ENCODE data around the gene IGLL5. TPM values are rescaled to one million over a fixed set of nuclear protein-coding genes. Genes with fewer than 3 reads are reported as not detected.
"Not testable (repeated sequence)": the region's sequence is repeated elsewhere in the genome, so short reads cannot be mapped to it uniquely, and the experiment has no call there.

IGLL5 gene
- total RNA-seq, 2 donors from 2014 or later: 0.59 to 1.4 TPM

DNA sequence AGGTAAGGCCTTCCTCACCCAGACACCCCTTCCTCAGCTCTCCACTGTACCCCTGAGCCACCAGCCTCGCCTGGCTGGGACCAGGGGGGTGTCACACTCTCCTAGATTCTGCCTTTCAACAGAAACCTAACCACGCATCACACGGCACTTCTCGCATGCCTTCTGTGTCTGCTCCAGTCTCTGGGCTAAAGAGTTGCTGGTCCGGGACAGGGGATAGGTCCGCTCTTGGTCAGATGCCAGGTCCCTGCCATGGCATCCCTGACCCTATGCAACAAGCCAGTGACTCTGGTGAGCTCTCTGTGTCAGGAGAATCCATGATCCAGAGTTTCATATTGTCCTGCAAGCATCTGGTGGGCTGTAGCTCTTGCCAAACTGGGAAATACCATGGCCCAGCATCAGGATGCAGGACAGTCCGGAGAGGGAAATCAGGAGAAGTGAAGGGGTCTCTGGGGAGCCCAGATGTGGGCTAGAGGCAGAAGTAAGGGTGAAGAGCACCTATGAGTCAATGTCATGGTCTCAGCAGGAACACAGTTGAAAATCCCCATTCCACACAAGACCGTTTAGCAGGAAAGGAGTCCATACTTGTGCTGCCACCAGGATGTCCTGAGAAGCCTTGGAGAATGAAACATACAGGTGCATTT, 14.1 kb downstream of the IGLL5 start:
- no peak overlapping the region for H3K4me3 ChIP-seq
- H3K36me3 ChIP-seq: no peaks in the 10 kb centered on the region
- no peaks in the 10 kb centered on the region for H3K27me3 ChIP-seq
- TF ChIP-seq, protein P1, sequence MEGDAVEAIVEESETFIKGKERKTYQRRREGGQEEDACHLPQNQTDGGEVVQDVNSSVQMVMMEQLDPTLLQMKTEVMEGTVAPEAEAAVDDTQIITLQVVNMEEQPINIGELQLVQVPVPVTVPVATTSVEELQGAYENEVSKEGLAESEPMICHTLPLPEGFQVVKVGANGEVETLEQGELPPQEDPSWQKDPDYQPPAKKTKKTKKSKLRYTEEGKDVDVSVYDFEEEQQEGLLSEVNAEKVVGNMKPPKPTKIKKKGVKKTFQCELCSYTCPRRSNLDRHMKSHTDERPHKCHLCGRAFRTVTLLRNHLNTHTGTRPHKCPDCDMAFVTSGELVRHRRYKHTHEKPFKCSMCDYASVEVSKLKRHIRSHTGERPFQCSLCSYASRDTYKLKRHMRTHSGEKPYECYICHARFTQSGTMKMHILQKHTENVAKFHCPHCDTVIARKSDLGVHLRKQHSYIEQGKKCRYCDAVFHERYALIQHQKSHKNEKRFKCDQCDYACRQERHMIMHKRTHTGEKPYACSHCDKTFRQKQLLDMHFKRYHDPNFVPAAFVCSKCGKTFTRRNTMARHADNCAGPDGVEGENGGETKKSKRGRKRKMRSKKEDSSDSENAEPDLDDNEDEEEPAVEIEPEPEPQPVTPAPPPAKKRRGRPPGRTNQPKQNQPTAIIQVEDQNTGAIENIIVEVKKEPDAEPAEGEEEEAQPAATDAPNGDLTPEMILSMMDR (IDR thresholded peaks at IDR 0.05): no peak
- no peaks in the 10 kb centered on the region for H3K4me1 ChIP-seq
- no peak overlapping the region for H3K27ac ChIP-seq
- no peaks in the 10 kb centered on the region for H3K9me3 ChIP-seq
- no peak for DNase-seq (ENCODE audit: low spot score)

DNA sequence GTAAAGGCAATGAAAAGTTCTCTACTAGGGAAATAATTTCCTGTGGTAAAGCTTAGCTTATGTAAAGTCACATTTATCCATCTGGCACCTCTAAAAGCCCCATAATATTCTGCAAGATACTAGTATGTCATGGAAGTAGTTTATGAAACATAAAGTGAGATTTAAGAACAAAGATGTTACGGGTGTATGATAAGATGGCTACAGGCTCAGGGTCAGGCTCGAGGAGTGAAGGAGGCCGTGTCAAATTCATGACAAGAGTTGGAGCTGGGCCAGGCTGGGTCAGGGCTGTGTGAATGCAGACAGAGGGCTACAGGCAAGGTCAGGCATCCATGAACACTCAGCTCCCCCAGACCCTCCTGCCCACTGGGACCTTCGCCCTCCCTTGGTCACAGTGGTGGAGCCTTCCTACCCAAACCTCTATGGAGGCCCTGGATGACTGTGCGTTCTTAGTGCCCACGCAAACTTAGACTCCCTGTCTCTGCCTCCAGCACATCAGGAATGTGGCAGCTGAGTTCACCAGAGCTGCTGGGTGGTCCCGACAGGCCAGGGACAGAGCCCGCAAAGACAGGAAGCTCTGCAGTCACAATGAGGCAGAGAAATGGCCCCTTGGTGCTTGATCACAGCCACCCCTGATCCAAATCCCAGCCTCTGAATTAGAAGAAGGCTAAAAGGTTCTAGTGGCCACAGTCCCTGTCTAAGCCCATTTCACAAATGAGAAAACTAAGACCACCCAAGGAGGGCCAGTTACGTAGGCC, 14.8 kb downstream of the IGLL5 start:
- Histone ChIP-seq H3K27me3 (no peaks in the 10 kb centered on the region), H3K27ac (no peak overlapping the region), H3K4me1 (no peaks in the 10 kb centered on the region), H3K4me3 (no peak overlapping the region), H3K9me3 (no peaks in the 10 kb centered on the region), H3K36me3 (no peaks in the 10 kb centered on the region)
- TF ChIP-seq, protein P1 (IDR thresholded peaks at IDR 0.05): no peak
- DNase-seq (ENCODE audit: low spot score): no peak

DNA sequence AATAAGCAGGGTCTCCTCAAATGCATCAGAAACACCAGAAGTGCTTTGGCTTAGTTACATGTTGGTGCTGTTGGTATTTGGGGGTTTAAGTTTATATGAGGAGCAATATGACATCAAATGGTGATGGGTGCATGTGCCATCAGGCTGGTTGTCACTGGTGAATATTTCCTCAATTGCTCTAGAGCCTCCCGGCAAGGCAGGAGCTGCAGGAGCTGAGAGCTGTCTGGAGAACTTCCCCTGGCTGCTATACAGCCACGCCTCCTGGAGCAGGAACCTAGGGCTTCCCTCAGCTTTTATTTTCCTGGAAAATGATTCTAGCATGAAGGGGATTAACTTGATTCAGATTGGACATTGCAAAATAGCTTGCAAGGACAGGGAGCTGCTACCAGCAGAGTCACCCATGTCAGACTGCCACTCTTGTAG, 15.8 kb downstream of the IGLL5 start:
- Histone ChIP-seq H3K27me3 (no peaks in the 10 kb centered on the region), H3K4me1 (no peaks in the 10 kb centered on the region), H3K27ac (no peak overlapping the region), H3K4me3 (no peak overlapping the region), H3K36me3 (no peaks in the 10 kb centered on the region), H3K9me3 (no peaks in the 10 kb centered on the region)
- TF ChIP-seq, protein P1 (IDR thresholded peaks at IDR 0.05): no peak
- no peak for DNase-seq (ENCODE audit: low spot score)

- not testable (repeated sequence) for H3K27ac ChIP-seq; H3K9me3 ChIP-seq; H3K27me3 ChIP-seq; DNase-seq (ENCODE audit: low spot score); H3K4me3 ChIP-seq; H3K4me1 ChIP-seq; H3K36me3 ChIP-seq
Observed at GRCh38 chr22:22903781-22904192, 16.2 kb downstream of the IGLL5 start.

DNA sequence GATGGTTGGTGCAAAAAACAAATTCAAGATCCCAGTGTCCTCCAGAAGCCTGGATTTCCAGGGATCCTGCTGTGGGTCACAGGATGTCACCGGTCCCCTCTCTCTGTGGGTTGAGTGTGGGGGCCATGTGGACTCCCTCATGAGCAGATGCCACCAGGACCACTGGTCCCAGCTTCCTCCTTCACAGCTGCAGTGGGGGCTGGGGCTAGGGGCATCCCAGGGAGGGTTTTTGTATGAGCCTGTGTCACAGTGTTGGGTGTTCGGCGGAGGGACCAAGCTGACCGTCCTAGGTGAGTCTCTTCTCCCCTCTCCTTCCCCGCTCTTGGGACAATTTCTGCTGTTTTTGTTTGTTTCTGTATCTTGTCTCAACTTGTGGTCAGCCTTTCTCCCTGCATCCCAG, 17.1 kb downstream of the IGLL5 start:
- not testable (repeated sequence) for H3K9me3 ChIP-seq; H3K4me3 ChIP-seq; DNase-seq (ENCODE audit: low spot score); H3K36me3 ChIP-seq; H3K27me3 ChIP-seq; H3K27ac ChIP-seq; H3K4me1 ChIP-seq

DNA sequence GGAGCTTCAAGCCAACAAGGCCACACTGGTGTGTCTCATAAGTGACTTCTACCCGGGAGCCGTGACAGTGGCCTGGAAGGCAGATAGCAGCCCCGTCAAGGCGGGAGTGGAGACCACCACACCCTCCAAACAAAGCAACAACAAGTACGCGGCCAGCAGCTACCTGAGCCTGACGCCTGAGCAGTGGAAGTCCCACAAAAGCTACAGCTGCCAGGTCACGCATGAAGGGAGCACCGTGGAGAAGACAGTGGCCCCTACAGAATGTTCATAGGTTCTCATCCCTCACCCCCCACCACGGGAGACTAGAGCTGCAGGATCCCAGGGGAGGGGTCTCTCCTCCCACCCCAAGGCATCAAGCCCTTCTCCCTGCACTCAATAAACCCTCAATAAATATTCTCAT, 18.8 kb downstream of the IGLL5 start:
- H3K27me3 ChIP-seq; H3K9me3 ChIP-seq; H3K4me3 ChIP-seq; H3K27ac ChIP-seq; H3K36me3 ChIP-seq; H3K4me1 ChIP-seq; DNase-seq (ENCODE audit: low spot score): not testable (repeated sequence)

DNA sequence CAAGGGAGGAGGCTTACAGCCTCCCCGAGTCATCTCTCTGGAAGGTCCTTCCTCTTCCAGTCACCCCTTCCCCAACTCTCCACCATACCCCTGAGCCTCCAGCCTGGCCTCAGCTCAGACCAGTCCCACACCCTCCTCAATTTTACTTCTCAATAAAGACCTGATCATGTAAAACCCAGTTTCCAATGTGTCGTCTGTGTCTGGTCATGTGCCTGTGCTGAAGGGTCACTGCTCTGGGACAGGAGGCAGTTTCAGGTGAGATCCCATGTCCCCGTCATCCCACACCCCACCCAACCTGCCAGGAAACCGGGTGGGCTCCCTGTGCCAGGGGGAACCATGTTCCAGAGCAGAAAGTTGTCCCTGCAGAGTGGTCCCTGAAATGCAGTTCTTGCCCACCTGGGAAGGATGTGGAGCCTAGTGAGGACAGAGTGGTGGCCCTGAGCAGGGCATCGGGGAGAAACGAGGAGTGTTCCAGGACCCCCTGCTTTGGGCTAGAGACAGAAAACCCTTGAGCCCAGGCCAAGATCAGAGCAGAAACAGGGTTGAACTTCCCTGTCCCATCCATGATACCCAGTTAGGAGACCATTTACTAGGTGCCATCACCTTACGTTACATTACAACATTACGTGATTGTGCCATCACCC, 19.4 kb downstream of the IGLL5 start:
- H3K27ac ChIP-seq: no peak overlapping the region
- no peak for DNase-seq (ENCODE audit: low spot score)
- no peaks in the 10 kb centered on the region for H3K27me3 ChIP-seq
- no peaks in the 10 kb centered on the region for H3K9me3 ChIP-seq
- no peak overlapping the region for H3K4me3 ChIP-seq
- H3K4me1 ChIP-seq: no peaks in the 10 kb centered on the region
- TF ChIP-seq, protein P1 (IDR thresholded peaks at IDR 0.05): no peak
- no peaks in the 10 kb centered on the region for H3K36me3 ChIP-seq

Data from right atrium auricular region (tissue), 2 donors.